GM19035 (cell line): ENCODE data around the gene NACC2.

ENCODE experiments used
- ATAC-seq: cut with Tn5 transposase; IDR thresholded peaks from one replicate; pipeline ENCODE4 v1.9.1; 2021; ENCODE audit not compliant: unreplicated experiment

NACC2 gene

GRCh38 chr9:135985889-135986288 is 109.2 kb downstream of the NACC2 start:
- no peak for ATAC-seq

- ATAC-seq: no peak
Measured at GRCh38 chr9:135985459-135985774, 109.7 kb downstream of the NACC2 start.

GRCh38 chr9:135984072-135984710 is 110.9 kb downstream of the NACC2 start:
- ATAC-seq: no peak

- no peak for ATAC-seq
Measured at GRCh38 chr9:135983208-135984071, 111.6 kb downstream of the NACC2 start.

GRCh38 chr9:135982499-135983207 is 112.4 kb downstream of the NACC2 start:
- no peak for ATAC-seq

GRCh38 chr9:135980926-135981630 is 114.0 kb downstream of the NACC2 start:
- ATAC-seq: no peak

- no peak for ATAC-seq
Measured at GRCh38 chr9:135979547-135980166, 115.4 kb downstream of the NACC2 start.

GRCh38 chr9:135978642-135979546 is 116.2 kb downstream of the NACC2 start:
- no peak for ATAC-seq

- ATAC-seq: no peak
Measured at GRCh38 chr9:135976944-135977343, 118.1 kb downstream of the NACC2 start.

GRCh38 chr9:135976531-135976930 is 118.6 kb downstream of the NACC2 start:
- ATAC-seq: no peak

GRCh38 chr9:135975834-135976233 is 119.3 kb downstream of the NACC2 start:
- no peak for ATAC-seq

- no peak for ATAC-seq
Measured at GRCh38 chr9:135974220-135974573, 120.9 kb downstream of the NACC2 start.

- no peak for ATAC-seq
Measured at GRCh38 chr9:135973277-135974219, 121.5 kb downstream of the NACC2 start.

- ATAC-seq: no peak
Measured at GRCh38 chr9:135971892-135972291, 123.2 kb downstream of the NACC2 start.

- no peak for ATAC-seq
Measured at GRCh38 chr9:135971111-135971766, 123.8 kb downstream of the NACC2 start.

- ATAC-seq: no peak
Measured at GRCh38 chr9:135970128-135970815, 124.8 kb downstream of the NACC2 start.

- no peak for ATAC-seq
Measured at GRCh38 chr9:135969064-135969683, 125.9 kb downstream of the NACC2 start.
